ENCODE data around the gene PACS1.

GRCh38 chr11:66131937-66132632, 62.0 kb downstream of the PACS1 start:
- TF ChIP-seq, protein P1, sequence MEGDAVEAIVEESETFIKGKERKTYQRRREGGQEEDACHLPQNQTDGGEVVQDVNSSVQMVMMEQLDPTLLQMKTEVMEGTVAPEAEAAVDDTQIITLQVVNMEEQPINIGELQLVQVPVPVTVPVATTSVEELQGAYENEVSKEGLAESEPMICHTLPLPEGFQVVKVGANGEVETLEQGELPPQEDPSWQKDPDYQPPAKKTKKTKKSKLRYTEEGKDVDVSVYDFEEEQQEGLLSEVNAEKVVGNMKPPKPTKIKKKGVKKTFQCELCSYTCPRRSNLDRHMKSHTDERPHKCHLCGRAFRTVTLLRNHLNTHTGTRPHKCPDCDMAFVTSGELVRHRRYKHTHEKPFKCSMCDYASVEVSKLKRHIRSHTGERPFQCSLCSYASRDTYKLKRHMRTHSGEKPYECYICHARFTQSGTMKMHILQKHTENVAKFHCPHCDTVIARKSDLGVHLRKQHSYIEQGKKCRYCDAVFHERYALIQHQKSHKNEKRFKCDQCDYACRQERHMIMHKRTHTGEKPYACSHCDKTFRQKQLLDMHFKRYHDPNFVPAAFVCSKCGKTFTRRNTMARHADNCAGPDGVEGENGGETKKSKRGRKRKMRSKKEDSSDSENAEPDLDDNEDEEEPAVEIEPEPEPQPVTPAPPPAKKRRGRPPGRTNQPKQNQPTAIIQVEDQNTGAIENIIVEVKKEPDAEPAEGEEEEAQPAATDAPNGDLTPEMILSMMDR (conservative IDR thresholded peaks at IDR 0.05; ENCODE audit: low read length), result no peak
- no peak for TF ChIP-seq EZH2phosphoT487 (IDR thresholded peaks at IDR 0.05; ENCODE audit: borderline replicate concordance)
